Esophagus squamous epithelium (tissue), 5 donors: Measurements from ENCODE around the gene SUPV3L1. TPM values are rescaled to one million over a fixed set of nuclear protein-coding genes. Genes with fewer than 3 reads are reported as not detected.

Source experiments
- DNase-seq: peaks from one replicate; lab custom pipeline; 2025; lab: John Stamatoyannopoulos, UW
- H3K27ac ChIP-seq, 4 donors: fragments of 200-600 bp; sonication (generic); one replicate each; pipeline ENCODE4 v1.5.1; 2016 to 2019; ENCODE audit warnings: mild to moderate bottlenecking in 1 of 4
- H3K27me3 ChIP-seq, 4 donors: fragments of 200-600 bp; sonication (generic); 1 replicate in 3 of 4; 2 replicates in 1 of 4; pipeline versions ENCODE4 v1.5.1 to v1.6.0; 2017 to 2021; ENCODE audit warnings: antibody characterized with exemption in 1 of 4
- H3K36me3 ChIP-seq, 3 donors: fragments of 200-600 bp; sonication (generic); one replicate each; pipeline ENCODE4 v1.5.1; 2016 to 2019
- H3K4me1 ChIP-seq, 3 donors: fragments of 200-600 bp; sonication (generic); one replicate each; pipeline ENCODE4 v1.5.1; 2017 to 2019
- H3K4me3 ChIP-seq, 4 donors: fragments of 200-600 bp; sonication (generic); 1 replicate in 3 of 4; 2 replicates in 1 of 4; pipeline ENCODE4 v1.5.1; 2016 to 2019; ENCODE audit warnings: mild to moderate bottlenecking in 2 of 4, moderate library complexity in 1 of 4
- H3K9me3 ChIP-seq, 3 donors: fragments of 200-600 bp; sonication (generic); one replicate each; pipeline ENCODE4 v1.5.1; 2016 to 2019
- POLR2A ChIP-seq, 4 donors: fragments of 450-650 bp; IDR thresholded peaks; one replicate each; pipeline ENCODE4 v1.6.1; 2017; ENCODE audit warnings: antibody characterized with exemption in 4 of 4, mild to moderate bottlenecking in 4 of 4, moderate library complexity in 3 of 4
- WGBS, 2 donors: methylation state at CpG; one replicate each; pipeline ENCODE4 v1.1.5; 2018; 5-methylcytosine and 5-hydroxymethylcytosine counted together
- intact Hi-C: fragments of 100-400 bp; cut with DNase I; formaldehyde crosslinking; loops from one replicate; pipeline ENCODE4 v1.15.0; 2022
- total RNA-seq, 4 donors: library from RNA; depleted of rRNA; stranded (reverse); fragments of >200 nt; gene quantifications; one replicate each; pipeline ENCODE4 v1.1.0, GENCODE V29; 2016
- TF ChIP-seq, protein P1 (sequence below), 6 experiments: fragments of 450-650 bp in 4 of 6; fragments of 200-600 bp in 2 of 6; sonication (generic) in 2 of 6; IDR thresholded peaks; one replicate each; pipeline ENCODE4 v1.5.1; 2016 to 2019; ENCODE audit warnings: antibody characterized with exemption in 6 of 6, mild to moderate bottlenecking in 4 of 6, moderate library complexity in 4 of 6
- donor health status: DM: yes; HTN: yes; CAD: no.

Gene SUPV3L1
- total RNA-seq, 4 donors from 2014 or later = 10.4 to 31.9 (median 20.9) TPM

- no peaks in the 10 kb centered on the region for H3K9me3 ChIP-seq
- 60 to 63% methylated on average over 6 of the region's 6 CpGs for WGBS, 2 donors
- intact Hi-C loops = loop anchor here (5.0 to 10.0 kb wide), 2 partner anchors 65 to 152 kb away; no protein-coding TSS in a partner anchor
- peaks cover 0 to 35% (median 11%) of the 10 kb centered on the region in 3 donors for H3K4me1 ChIP-seq
- H3K27ac ChIP-seq = peak overlapping the region in 1 of 4 donors; percentile 35
- H3K27me3 ChIP-seq = no peaks in the 10 kb centered on the region
- TF ChIP-seq, protein P1, sequence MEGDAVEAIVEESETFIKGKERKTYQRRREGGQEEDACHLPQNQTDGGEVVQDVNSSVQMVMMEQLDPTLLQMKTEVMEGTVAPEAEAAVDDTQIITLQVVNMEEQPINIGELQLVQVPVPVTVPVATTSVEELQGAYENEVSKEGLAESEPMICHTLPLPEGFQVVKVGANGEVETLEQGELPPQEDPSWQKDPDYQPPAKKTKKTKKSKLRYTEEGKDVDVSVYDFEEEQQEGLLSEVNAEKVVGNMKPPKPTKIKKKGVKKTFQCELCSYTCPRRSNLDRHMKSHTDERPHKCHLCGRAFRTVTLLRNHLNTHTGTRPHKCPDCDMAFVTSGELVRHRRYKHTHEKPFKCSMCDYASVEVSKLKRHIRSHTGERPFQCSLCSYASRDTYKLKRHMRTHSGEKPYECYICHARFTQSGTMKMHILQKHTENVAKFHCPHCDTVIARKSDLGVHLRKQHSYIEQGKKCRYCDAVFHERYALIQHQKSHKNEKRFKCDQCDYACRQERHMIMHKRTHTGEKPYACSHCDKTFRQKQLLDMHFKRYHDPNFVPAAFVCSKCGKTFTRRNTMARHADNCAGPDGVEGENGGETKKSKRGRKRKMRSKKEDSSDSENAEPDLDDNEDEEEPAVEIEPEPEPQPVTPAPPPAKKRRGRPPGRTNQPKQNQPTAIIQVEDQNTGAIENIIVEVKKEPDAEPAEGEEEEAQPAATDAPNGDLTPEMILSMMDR (IDR thresholded peaks at IDR 0.05) = no peak
- TF ChIP-seq POLR2A (IDR thresholded peaks at IDR 0.05) = no peak
- no peak overlapping the region for H3K4me3 ChIP-seq
- DNase-seq = no peak
- no peaks in the 10 kb centered on the region for H3K36me3 ChIP-seq
These were observed 59.9 kb downstream of the SUPV3L1 start for GRCh38 chr10:69239816-69240434.

DNA sequence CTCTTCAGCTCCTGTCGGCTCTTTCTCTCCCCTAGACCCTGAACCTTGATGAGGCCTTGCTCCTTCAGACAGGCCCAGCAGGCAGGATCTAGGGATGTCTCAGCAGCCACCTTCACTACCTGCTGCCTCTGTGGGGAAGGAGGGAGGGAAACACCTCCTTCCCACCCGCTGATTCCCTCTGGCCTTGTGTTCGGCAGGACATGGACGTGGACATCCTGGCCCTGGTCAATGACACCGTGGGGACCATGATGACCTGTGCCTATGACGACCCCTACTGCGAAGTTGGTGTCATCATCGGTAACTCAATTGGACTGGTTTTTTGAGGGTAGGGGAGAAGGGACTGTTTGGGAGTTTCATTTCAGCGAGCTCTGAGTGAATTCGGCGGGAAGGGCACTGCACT lies 60.4 kb downstream of the SUPV3L1 start:
- H3K4me3 ChIP-seq = no peak overlapping the region
- H3K27ac ChIP-seq = peak overlapping the region in 1 of 4 donors; percentile 35
- WGBS, 2 donors = 91 to 96% methylated on average over 7 of the region's 11 CpGs
- H3K4me1 ChIP-seq = peaks cover 0 to 35% (median 11%) of the 10 kb centered on the region in 3 donors
- H3K9me3 ChIP-seq = no peaks in the 10 kb centered on the region
- H3K36me3 ChIP-seq = no peaks in the 10 kb centered on the region
- H3K27me3 ChIP-seq = no peaks in the 10 kb centered on the region
- no peak for DNase-seq
- TF ChIP-seq, protein P1 (IDR thresholded peaks at IDR 0.05) = no peak
- no peak for TF ChIP-seq POLR2A (IDR thresholded peaks at IDR 0.05)
- intact Hi-C loops = loop anchor here (10.0 kb wide), 1 partner anchor 64 kb away; no protein-coding TSS in a partner anchor

DNA sequence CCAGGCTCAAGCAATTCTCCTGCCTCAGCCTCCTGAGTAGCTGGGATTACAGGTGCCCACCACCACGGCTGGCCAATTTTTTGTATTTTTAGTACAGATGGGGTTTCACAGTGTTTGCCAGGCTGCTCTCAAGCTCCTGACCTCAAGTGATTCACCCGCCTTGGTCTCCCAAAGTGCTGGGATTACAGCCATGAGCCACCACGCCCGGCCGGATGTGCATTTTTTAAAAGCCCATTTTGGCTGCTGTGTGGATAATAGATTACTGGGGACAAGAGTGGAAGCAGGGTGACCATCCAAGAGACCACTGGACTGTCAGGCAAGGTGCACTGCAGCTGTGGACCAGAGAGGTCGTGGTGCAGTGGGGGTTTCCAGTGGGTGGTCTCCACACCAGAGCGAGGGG lies 61.5 kb downstream of the SUPV3L1 start:
- Histone ChIP-seq H3K27ac (peak overlapping the region in 1 of 4 donors; percentile 16), H3K27me3 (no peaks in the 10 kb centered on the region), H3K4me3 (no peak overlapping the region), H3K9me3 (no peaks in the 10 kb centered on the region), H3K36me3 (no peaks in the 10 kb centered on the region), H3K4me1 (peaks cover 0 to 35% (median 11%) of the 10 kb centered on the region in 3 donors)
- intact Hi-C loops = loop anchor here (10.0 kb wide), 1 partner anchor 63 kb away; no protein-coding TSS in a partner anchor
- WGBS, 2 donors = 51 to 61% methylated on average over 7 of the region's 7 CpGs
- TF ChIP-seq POLR2A (IDR thresholded peaks at IDR 0.05) = no peak
- TF ChIP-seq, protein P1 (IDR thresholded peaks at IDR 0.05) = no peak
- no peak for DNase-seq

DNA sequence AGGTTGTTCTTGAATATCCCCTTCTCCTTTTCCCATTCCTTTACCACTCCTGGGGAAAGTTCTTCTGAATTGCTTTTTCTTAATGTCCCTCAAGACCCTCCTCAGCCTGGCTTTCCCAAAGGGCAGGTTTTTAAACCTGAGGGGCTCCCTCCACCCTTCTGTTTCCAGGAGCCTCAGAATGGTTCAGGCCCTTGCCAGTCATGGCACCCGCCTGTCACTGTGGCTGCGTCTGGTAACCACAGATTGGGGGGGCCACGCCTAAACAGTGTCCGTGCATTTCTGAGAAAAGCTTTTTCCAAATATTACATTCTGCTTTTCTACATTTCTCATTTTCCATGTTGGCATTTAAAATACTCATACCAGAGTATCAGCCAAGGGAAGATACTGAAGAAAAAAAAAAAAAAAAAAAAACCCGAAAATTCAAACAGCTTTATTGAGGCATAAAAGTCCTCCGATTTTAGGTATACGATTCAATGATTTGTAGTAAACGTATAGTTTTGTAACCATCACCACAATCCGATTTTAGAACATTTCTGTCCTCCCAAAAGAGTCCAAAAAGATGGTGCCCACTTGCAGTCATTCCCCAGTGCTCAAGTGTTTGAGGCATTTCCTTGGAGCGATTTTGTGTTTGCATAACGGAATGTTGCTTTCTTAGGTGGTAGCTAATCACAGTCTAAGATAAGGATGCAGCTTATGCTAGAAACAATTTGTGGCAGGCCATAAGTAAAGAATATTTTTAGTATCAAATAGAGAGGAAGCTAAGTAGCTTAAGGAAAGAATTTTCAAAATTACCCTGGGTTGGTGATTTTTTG lies 62.2 kb downstream of the SUPV3L1 start:
- Histone ChIP-seq H3K27ac (no peak overlapping the region), H3K27me3 (no peaks in the 10 kb centered on the region), H3K36me3 (no peaks in the 10 kb centered on the region), H3K9me3 (no peaks in the 10 kb centered on the region), H3K4me3 (no peak overlapping the region), H3K4me1 (peaks cover 0 to 35% (median 11%) of the 10 kb centered on the region in 3 donors)
- DNase-seq = no peak
- TF ChIP-seq, protein P1 (IDR thresholded peaks at IDR 0.05) = no peak
- TF ChIP-seq POLR2A (IDR thresholded peaks at IDR 0.05) = no peak
- WGBS, 2 donors = 81 to 91% methylated on average over 10 to 11 of the region's 11 CpGs
- intact Hi-C loops = loop anchor here (10.0 kb wide), 1 partner anchor 63 kb away; no protein-coding TSS in a partner anchor

DNA sequence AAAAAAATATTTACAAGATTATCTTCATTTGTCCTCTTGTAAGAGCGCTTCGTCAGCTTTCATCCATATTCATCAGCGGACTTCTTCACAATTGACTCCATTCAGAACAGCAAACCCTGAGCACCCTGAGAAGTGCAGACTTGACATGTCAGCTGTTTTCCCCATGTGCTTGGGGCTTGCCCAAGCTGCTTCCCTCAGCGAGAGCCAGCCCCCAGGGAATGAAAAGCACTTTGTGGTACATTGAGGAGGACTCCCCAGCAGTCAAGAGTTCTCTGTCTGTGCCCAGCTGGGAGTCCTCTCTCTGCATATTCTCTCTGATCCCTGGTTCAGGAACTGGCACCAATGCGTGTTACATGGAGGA lies 62.8 kb downstream of the SUPV3L1 start:
- no peak overlapping the region for H3K4me3 ChIP-seq
- TF ChIP-seq, protein P1 (IDR thresholded peaks at IDR 0.05) = no peak
- no peak for TF ChIP-seq POLR2A (IDR thresholded peaks at IDR 0.05)
- intact Hi-C loops = loop anchor here (10.0 kb wide), 1 partner anchor 62 kb away; no protein-coding TSS in a partner anchor
- no peaks in the 10 kb centered on the region for H3K27me3 ChIP-seq
- no peaks in the 10 kb centered on the region for H3K36me3 ChIP-seq
- WGBS, 2 donors = 75 to 77% methylated on average over 3 to 4 of the region's 5 CpGs
- no peak for DNase-seq
- H3K4me1 ChIP-seq = peaks cover 0 to 30% (median 11%) of the 10 kb centered on the region in 3 donors
- no peaks in the 10 kb centered on the region for H3K9me3 ChIP-seq
- H3K27ac ChIP-seq = no peak overlapping the region
